Liver (tissue), 9 donors: Measurements from ENCODE around the gene CD300LG. TPM values are rescaled to one million over a fixed set of nuclear protein-coding genes. Genes with fewer than 3 reads are reported as not detected.

Experiments used
- DNase-seq: peaks from one replicate; pipeline ENCODE4 v3.0.0-alpha.2; 2017; ENCODE audit warnings: low spot score
- H3K27ac ChIP-seq, 2 donors: one replicate each; pipeline ENCODE4 v1.7.0; 2013; ENCODE audit warnings: inconsistent platforms in 2 of 2, low read length in 2 of 2, control low read depth in 1 of 2, low read depth in 1 of 2, mild to moderate bottlenecking in 1 of 2
- H3K27me3 ChIP-seq, 4 donors: one replicate each; pipeline versions ENCODE4 v1.6.1 to v1.7.0; 2013; ENCODE audit warnings: low read length in 3 of 4, inconsistent platforms in 1 of 4, mild to moderate bottlenecking in 1 of 4, moderate library complexity in 1 of 4; ENCODE audit not compliant: control insufficient read depth in 4 of 4, insufficient read depth in 4 of 4
- H3K36me3 ChIP-seq, 4 donors: one replicate each; pipeline versions ENCODE4 v1.6.1 to v1.7.0; 2013; ENCODE audit warnings: low read length in 3 of 4, mild to moderate bottlenecking in 3 of 4, low read depth in 1 of 4, moderate library complexity in 1 of 4; ENCODE audit not compliant: control insufficient read depth in 4 of 4, insufficient read depth in 3 of 4
- H3K4me1 ChIP-seq, 4 donors: one replicate each; pipeline versions ENCODE4 v1.6.1 to v1.7.0; 2013; ENCODE audit warnings: low read length in 3 of 4, mild to moderate bottlenecking in 3 of 4, moderate library complexity in 1 of 4; ENCODE audit not compliant: control insufficient read depth in 4 of 4, insufficient read depth in 4 of 4
- H3K4me3 ChIP-seq, 3 donors: one replicate each; pipeline versions ENCODE4 v1.6.1 to v1.7.0; 2013; ENCODE audit warnings: low read length in 3 of 3, control low read depth in 1 of 3, low read depth in 1 of 3, mild to moderate bottlenecking in 1 of 3
- H3K9ac ChIP-seq, 2 donors: one replicate each; pipeline ENCODE4 v1.7.0; 2013; ENCODE audit warnings: low read length in 2 of 2, mild to moderate bottlenecking in 2 of 2, moderate library complexity in 2 of 2, control low read depth in 1 of 2, low read depth in 1 of 2
- H3K9me3 ChIP-seq, 4 donors: one replicate each; pipeline versions ENCODE4 v1.6.1 to v1.7.0; 2013; ENCODE audit warnings: low read length in 3 of 4; ENCODE audit not compliant: control insufficient read depth in 4 of 4
- ATF3 ChIP-seq: IDR thresholded peaks from 2 replicates; pipeline ENCODE4 v1.6.1; 2016; ENCODE audit warnings: antibody characterized with exemption
- EGR1 ChIP-seq, 2 donors: IDR thresholded peaks; 2 replicates each; pipeline ENCODE4 v1.6.1; 2016 to 2018; ENCODE audit warnings: antibody characterized with exemption in 2 of 2, low read depth in 2 of 2
- FOXA1 ChIP-seq: IDR thresholded peaks from 2 replicates; pipeline ENCODE4 v1.6.1; 2016; ENCODE audit warnings: antibody characterized with exemption
- FOXA2 ChIP-seq: IDR thresholded peaks from 2 replicates; pipeline ENCODE4 v1.6.1; 2016; ENCODE audit warnings: antibody characterized with exemption
- GABPA ChIP-seq, 2 donors: IDR thresholded peaks in 1 of 2; conservative IDR thresholded peaks in 1 of 2; 2 replicates each; pipeline ENCODE4 v1.6.1; 2016; ENCODE audit warnings: antibody characterized with exemption in 2 of 2, mild to moderate bottlenecking in 1 of 2, moderate library complexity in 1 of 2
- HNF4A ChIP-seq, 2 donors: conservative IDR thresholded peaks; 2 replicates each; pipeline ENCODE4 v1.6.1; 2016; ENCODE audit warnings: antibody characterized with exemption in 2 of 2, mild to moderate bottlenecking in 2 of 2
- HNF4G ChIP-seq: IDR thresholded peaks from 2 replicates; pipeline ENCODE4 v1.6.1; 2016; ENCODE audit warnings: antibody characterized with exemption
- JUND ChIP-seq, 2 donors: IDR thresholded peaks; 2 replicates each; pipeline ENCODE4 v1.6.1; 2016; ENCODE audit warnings: antibody characterized with exemption in 2 of 2
- MAX ChIP-seq: IDR thresholded peaks from 2 replicates; pipeline ENCODE4 v1.6.1; 2016; ENCODE audit warnings: antibody characterized with exemption
- NR2F2 ChIP-seq: IDR thresholded peaks from 2 replicates; pipeline ENCODE4 v1.6.1; 2016; ENCODE audit warnings: antibody characterized with exemption
- RAD21 ChIP-seq, 2 donors: IDR thresholded peaks; 2 replicates each; pipeline ENCODE4 v1.6.1; 2016; ENCODE audit warnings: antibody characterized with exemption in 2 of 2, mild to moderate bottlenecking in 2 of 2
- RXRA ChIP-seq, 2 donors: IDR thresholded peaks; 2 replicates each; pipeline ENCODE4 v1.6.1; 2017 to 2018; ENCODE audit warnings: antibody characterized with exemption in 2 of 2, mild to moderate bottlenecking in 1 of 2
- SP1 ChIP-seq: IDR thresholded peaks from 2 replicates; pipeline ENCODE4 v1.6.1; 2018; ENCODE audit warnings: antibody characterized with exemption, mild to moderate bottlenecking
- TAF1 ChIP-seq: conservative IDR thresholded peaks from 2 replicates; pipeline ENCODE4 v1.6.1; 2016; ENCODE audit warnings: antibody characterized with exemption, mild to moderate bottlenecking
- YY1 ChIP-seq: IDR thresholded peaks from 2 replicates; pipeline ENCODE4 v1.6.1; 2016; ENCODE audit warnings: antibody characterized with exemption, mild to moderate bottlenecking
- WGBS: extraction: QIAGEN DNeasy Blood & Tissue Kit; methylation state at CpG from one replicate; pipeline ENCODE4 v1.1.7; 2013; 5-methylcytosine and 5-hydroxymethylcytosine counted together
- polyA plus RNA-seq, 2 donors: library from polyadenylated mRNA; stranded (reverse) in 1 of 2; unstranded in 1 of 2; fragments of 200-250 nt in 1 of 2; fragments of >200 nt in 1 of 2; fragmentation: Nextera tagmentation in 1 of 2; extraction: Ambion mirVana in 1 of 2; gene quantifications; one replicate each; pipeline versions ENCODE4 v1.2.1 to v1.2.3, GENCODE V29; 2013 to 2015
- total RNA-seq, 2 donors: library from RNA; depleted of rRNA; stranded (reverse); fragments of >200 nt; gene quantifications; one replicate each; pipeline ENCODE4 v1.2.3, GENCODE V29; 2014
- TF ChIP-seq, protein P1 (sequence below): IDR thresholded peaks from 2 replicates; pipeline ENCODE4 v1.6.1; 2016; ENCODE audit warnings: antibody characterized with exemption, mild to moderate bottlenecking
- TF ChIP-seq, protein P2 (sequence below): fragments of 150-350 bp; IDR thresholded peaks from 2 replicates; pipeline ENCODE4 v1.5.1; 2017; ENCODE audit warnings: improper control_type of control experiment, low read depth, low read length; ENCODE audit not compliant: missing input control
- TF ChIP-seq, protein P3 (sequence below): IDR thresholded peaks from 2 replicates; pipeline ENCODE4 v1.6.1; 2016; ENCODE audit warnings: antibody characterized with exemption
- donor health status: healthy.
- donor health status: healthy.
- donor health status: healthy.
- donor health status: healthy.
- donor health status: healthy.

CD300LG gene
- total and polyA plus RNA-seq, 4 donors: 0.14 to 0.58 (median 0.20) TPM

DNA sequence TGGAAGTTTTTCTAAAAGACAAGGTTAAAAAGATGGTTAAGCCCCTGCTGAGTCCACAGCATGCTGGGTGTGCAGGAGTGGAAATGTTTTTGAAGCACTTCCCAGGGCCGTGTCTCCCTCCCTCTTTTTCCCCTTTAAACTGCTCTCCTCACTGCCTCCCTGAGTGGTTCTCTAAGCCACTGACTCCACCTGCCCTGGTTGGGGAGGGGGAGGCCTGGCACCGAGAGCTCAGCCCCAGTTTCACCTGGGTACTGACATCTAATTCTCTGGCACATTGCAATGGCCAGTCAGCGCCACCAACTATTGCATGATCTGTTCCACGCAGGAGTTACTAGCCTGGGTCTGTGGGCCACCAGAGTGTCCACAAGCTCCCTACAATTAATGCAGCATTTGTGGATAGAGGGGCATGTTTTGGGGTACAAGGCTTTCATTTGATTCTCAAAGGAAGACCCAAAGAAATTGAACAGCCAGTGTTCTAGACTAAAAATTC lies 36.7 kb upstream of the CD300LG start:
- Histone ChIP-seq H3K27me3 (no peaks in the 10 kb centered on the region), H3K27ac (no peak overlapping the region), H3K4me1 (no peaks in the 10 kb centered on the region), H3K9me3 (no peaks in the 10 kb centered on the region), H3K9ac (no peak overlapping the region), H3K4me3 (no peak overlapping the region), H3K36me3 (no peaks in the 10 kb centered on the region)
- TF ChIP-seq, protein P1, sequence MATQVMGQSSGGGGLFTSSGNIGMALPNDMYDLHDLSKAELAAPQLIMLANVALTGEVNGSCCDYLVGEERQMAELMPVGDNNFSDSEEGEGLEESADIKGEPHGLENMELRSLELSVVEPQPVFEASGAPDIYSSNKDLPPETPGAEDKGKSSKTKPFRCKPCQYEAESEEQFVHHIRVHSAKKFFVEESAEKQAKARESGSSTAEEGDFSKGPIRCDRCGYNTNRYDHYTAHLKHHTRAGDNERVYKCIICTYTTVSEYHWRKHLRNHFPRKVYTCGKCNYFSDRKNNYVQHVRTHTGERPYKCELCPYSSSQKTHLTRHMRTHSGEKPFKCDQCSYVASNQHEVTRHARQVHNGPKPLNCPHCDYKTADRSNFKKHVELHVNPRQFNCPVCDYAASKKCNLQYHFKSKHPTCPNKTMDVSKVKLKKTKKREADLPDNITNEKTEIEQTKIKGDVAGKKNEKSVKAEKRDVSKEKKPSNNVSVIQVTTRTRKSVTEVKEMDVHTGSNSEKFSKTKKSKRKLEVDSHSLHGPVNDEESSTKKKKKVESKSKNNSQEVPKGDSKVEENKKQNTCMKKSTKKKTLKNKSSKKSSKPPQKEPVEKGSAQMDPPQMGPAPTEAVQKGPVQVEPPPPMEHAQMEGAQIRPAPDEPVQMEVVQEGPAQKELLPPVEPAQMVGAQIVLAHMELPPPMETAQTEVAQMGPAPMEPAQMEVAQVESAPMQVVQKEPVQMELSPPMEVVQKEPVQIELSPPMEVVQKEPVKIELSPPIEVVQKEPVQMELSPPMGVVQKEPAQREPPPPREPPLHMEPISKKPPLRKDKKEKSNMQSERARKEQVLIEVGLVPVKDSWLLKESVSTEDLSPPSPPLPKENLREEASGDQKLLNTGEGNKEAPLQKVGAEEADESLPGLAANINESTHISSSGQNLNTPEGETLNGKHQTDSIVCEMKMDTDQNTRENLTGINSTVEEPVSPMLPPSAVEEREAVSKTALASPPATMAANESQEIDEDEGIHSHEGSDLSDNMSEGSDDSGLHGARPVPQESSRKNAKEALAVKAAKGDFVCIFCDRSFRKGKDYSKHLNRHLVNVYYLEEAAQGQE: no peak
- TF ChIP-seq HNF4G (no peak), ATF3 (no peak), FOXA2 (no peak), FOXA1 (no peak), GABPA (IDR thresholded peaks at IDR 0.05 in 1 of 2, conservative IDR thresholded peaks at IDR 0.05 in 1 of 2) (no peak), RAD21 (IDR thresholded peaks at IDR 0.05) (no peak), JUND (IDR thresholded peaks at IDR 0.05) (no peak), HNF4A (conservative IDR thresholded peaks at IDR 0.05) (no peak), RXRA (IDR thresholded peaks at IDR 0.05) (no peak), MAX (no peak), YY1 (no peak), TAF1 (no peak), SP1 (no peak), NR2F2 (no peak)
- TF ChIP-seq, protein P2, sequence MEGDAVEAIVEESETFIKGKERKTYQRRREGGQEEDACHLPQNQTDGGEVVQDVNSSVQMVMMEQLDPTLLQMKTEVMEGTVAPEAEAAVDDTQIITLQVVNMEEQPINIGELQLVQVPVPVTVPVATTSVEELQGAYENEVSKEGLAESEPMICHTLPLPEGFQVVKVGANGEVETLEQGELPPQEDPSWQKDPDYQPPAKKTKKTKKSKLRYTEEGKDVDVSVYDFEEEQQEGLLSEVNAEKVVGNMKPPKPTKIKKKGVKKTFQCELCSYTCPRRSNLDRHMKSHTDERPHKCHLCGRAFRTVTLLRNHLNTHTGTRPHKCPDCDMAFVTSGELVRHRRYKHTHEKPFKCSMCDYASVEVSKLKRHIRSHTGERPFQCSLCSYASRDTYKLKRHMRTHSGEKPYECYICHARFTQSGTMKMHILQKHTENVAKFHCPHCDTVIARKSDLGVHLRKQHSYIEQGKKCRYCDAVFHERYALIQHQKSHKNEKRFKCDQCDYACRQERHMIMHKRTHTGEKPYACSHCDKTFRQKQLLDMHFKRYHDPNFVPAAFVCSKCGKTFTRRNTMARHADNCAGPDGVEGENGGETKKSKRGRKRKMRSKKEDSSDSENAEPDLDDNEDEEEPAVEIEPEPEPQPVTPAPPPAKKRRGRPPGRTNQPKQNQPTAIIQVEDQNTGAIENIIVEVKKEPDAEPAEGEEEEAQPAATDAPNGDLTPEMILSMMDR: no peak
- DNase-seq: no peak
- 93% methylated on average over 4 of the region's 4 CpGs for WGBS

DNA sequence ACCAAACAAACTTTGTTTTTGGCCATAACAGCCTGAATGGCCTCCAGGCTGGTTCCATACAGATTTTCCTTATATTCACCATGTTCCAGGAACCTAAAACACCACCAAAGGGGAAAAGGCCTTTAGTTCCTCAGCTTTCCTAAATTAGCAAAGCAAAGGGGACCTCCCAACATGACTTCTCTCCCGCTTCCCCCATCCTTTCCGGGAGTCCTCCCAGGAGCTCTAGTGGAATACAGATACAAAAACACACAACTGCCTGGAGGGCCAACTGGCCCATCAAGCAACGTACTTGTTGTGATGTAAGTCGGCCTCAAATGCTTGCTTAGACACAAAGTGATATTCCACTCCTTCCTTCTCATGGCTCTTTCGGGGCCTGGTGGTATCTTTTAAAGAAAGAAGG lies 36.2 kb upstream of the CD300LG start:
- Histone ChIP-seq H3K27ac (no peak overlapping the region), H3K9ac (no peak overlapping the region), H3K4me3 (no peak overlapping the region), H3K27me3 (no peaks in the 10 kb centered on the region), H3K4me1 (no peaks in the 10 kb centered on the region), H3K36me3 (no peaks in the 10 kb centered on the region), H3K9me3 (no peaks in the 10 kb centered on the region)
- no peak for DNase-seq
- 95% methylated on average over 5 of the region's 5 CpGs for WGBS
- no peak for TF ChIP-seq GABPA (IDR thresholded peaks at IDR 0.05 in 1 of 2, conservative IDR thresholded peaks at IDR 0.05 in 1 of 2)
- no peak for TF ChIP-seq HNF4G
- no peak for TF ChIP-seq EGR1 (IDR thresholded peaks at IDR 0.05; ENCODE audit: low read depth in 2 of 2)
- TF ChIP-seq YY1: no peak
- no peak for TF ChIP-seq FOXA2
- TF ChIP-seq RXRA (IDR thresholded peaks at IDR 0.05): no peak
- no peak for TF ChIP-seq SP1
- no peak for TF ChIP-seq TAF1
- TF ChIP-seq MAX: no peak
- TF ChIP-seq, protein P3, sequence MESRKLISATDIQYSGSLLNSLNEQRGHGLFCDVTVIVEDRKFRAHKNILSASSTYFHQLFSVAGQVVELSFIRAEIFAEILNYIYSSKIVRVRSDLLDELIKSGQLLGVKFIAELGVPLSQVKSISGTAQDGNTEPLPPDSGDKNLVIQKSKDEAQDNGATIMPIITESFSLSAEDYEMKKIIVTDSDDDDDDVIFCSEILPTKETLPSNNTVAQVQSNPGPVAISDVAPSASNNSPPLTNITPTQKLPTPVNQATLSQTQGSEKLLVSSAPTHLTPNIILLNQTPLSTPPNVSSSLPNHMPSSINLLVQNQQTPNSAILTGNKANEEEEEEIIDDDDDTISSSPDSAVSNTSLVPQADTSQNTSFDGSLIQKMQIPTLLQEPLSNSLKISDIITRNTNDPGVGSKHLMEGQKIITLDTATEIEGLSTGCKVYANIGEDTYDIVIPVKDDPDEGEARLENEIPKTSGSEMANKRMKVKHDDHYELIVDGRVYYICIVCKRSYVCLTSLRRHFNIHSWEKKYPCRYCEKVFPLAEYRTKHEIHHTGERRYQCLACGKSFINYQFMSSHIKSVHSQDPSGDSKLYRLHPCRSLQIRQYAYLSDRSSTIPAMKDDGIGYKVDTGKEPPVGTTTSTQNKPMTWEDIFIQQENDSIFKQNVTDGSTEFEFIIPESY: no peak
- TF ChIP-seq NR2F2: no peak
- TF ChIP-seq RAD21 (IDR thresholded peaks at IDR 0.05): no peak
- TF ChIP-seq HNF4A (conservative IDR thresholded peaks at IDR 0.05): no peak
- TF ChIP-seq, protein P2: no peak
- TF ChIP-seq ATF3: no peak
- TF ChIP-seq FOXA1: no peak
